ENCODE results near the gene CYP27C1. TPM values are rescaled to one million over a fixed set of nuclear protein-coding genes. Genes with fewer than 3 reads are reported as not detected.

Gene CYP27C1
- total and polyA plus RNA-seq, 2 donors = 0.70 to 7.8 TPM

- Histone ChIP-seq H3K27ac (ENCODE audit: low read depth) (no peak overlapping the region), H3K36me3 (ENCODE audit: insufficient read depth) (no peaks in the 10 kb centered on the region), H3K4me1 (ENCODE audit: insufficient read depth) (no peaks in the 10 kb centered on the region), H3K4me3 (ENCODE audit: low read depth, low read length) (no peak overlapping the region)
- WGBS = 26% methylated on average over 5 of the region's 5 CpGs
- peak; percentile 21 for DNase-seq (ENCODE audit: extremely low spot score)
Measured at GRCh38 chr2:127193967-127194280, 26.2 kb downstream of the CYP27C1 start.

GRCh38 chr2:127193164-127193966 is 26.7 kb downstream of the CYP27C1 start:
- no peak overlapping the region for H3K4me3 ChIP-seq (ENCODE audit: low read depth, low read length)
- no peak overlapping the region for H3K27ac ChIP-seq (ENCODE audit: low read depth)
- no peaks in the 10 kb centered on the region for H3K4me1 ChIP-seq (ENCODE audit: insufficient read depth)
- no peaks in the 10 kb centered on the region for H3K36me3 ChIP-seq (ENCODE audit: insufficient read depth)
- DNase-seq (ENCODE audit: extremely low spot score) = no peak
- WGBS = 59% methylated on average over 26 of the region's 26 CpGs

- Histone ChIP-seq H3K36me3 (ENCODE audit: insufficient read depth) (no peaks in the 10 kb centered on the region), H3K4me1 (ENCODE audit: insufficient read depth) (no peaks in the 10 kb centered on the region), H3K4me3 (ENCODE audit: low read depth, low read length) (no peak overlapping the region), H3K27ac (ENCODE audit: low read depth) (no peak overlapping the region)
- 95% methylated on average over 13 of the region's 13 CpGs for WGBS
- DNase-seq (ENCODE audit: extremely low spot score) = no peak
Measured at GRCh38 chr2:127191331-127192219, 28.5 kb downstream of the CYP27C1 start.

- Histone ChIP-seq H3K4me3 (ENCODE audit: low read depth, low read length) (no peak overlapping the region), H3K27ac (ENCODE audit: low read depth) (no peak overlapping the region), H3K4me1 (ENCODE audit: insufficient read depth) (no peaks in the 10 kb centered on the region), H3K36me3 (ENCODE audit: insufficient read depth) (no peaks in the 10 kb centered on the region)
- no peak for DNase-seq (ENCODE audit: extremely low spot score)
- 90% methylated on average over 8 of the region's 8 CpGs for WGBS
Measured at GRCh38 chr2:127188797-127189196, 31.3 kb downstream of the CYP27C1 start.

- DNase-seq (ENCODE audit: extremely low spot score) = no peak
- Histone ChIP-seq H3K27ac (ENCODE audit: low read depth) (no peak overlapping the region), H3K4me1 (ENCODE audit: insufficient read depth) (no peaks in the 10 kb centered on the region), H3K36me3 (ENCODE audit: insufficient read depth) (no peaks in the 10 kb centered on the region), H3K4me3 (ENCODE audit: low read depth, low read length) (no peak overlapping the region)
- WGBS = 89% methylated on average over 10 of the region's 10 CpGs
Measured at GRCh38 chr2:127187831-127188230, 32.3 kb downstream of the CYP27C1 start.

GRCh38 chr2:127187081-127187775 is 32.9 kb downstream of the CYP27C1 start:
- no peak for DNase-seq (ENCODE audit: extremely low spot score)
- Histone ChIP-seq H3K4me3 (ENCODE audit: low read depth, low read length) (no peak overlapping the region), H3K27ac (ENCODE audit: low read depth) (no peak overlapping the region), H3K4me1 (ENCODE audit: insufficient read depth) (no peaks in the 10 kb centered on the region), H3K36me3 (ENCODE audit: insufficient read depth) (no peaks in the 10 kb centered on the region)
- 89% methylated on average over 17 of the region's 17 CpGs for WGBS

- no peak overlapping the region for H3K27ac ChIP-seq (ENCODE audit: low read depth)
- no peak overlapping the region for H3K4me3 ChIP-seq (ENCODE audit: low read depth, low read length)
- WGBS = 69% methylated on average over 4 of the region's 4 CpGs
- no peaks in the 10 kb centered on the region for H3K4me1 ChIP-seq (ENCODE audit: insufficient read depth)
- no peak for DNase-seq (ENCODE audit: extremely low spot score)
- H3K36me3 ChIP-seq (ENCODE audit: insufficient read depth) = no peaks in the 10 kb centered on the region
Measured at GRCh38 chr2:127185705-127186104, 34.4 kb downstream of the CYP27C1 start.

- WGBS = 80% methylated on average over 9 of the region's 9 CpGs
- Histone ChIP-seq H3K4me1 (ENCODE audit: insufficient read depth) (no peaks in the 10 kb centered on the region), H3K4me3 (ENCODE audit: low read depth, low read length) (no peak overlapping the region)
Measured at GRCh38 chr2:127185093-127185492, 35.0 kb downstream of the CYP27C1 start.

GRCh38 chr2:127183771-127184170 is 36.3 kb downstream of the CYP27C1 start:
- no peak for DNase-seq (ENCODE audit: extremely low spot score)
- H3K36me3 ChIP-seq (ENCODE audit: insufficient read depth) = no peaks in the 10 kb centered on the region
- H3K27ac ChIP-seq (ENCODE audit: low read depth) = no peak overlapping the region
- H3K4me3 ChIP-seq (ENCODE audit: low read depth, low read length) = no peak overlapping the region
- 56% methylated on average over 3 of the region's 3 CpGs for WGBS
- no peaks in the 10 kb centered on the region for H3K4me1 ChIP-seq (ENCODE audit: insufficient read depth)

More at GRCh38 chr2:127185093-127185492, 35.0 kb downstream of the CYP27C1 start:
- no peak overlapping the region for H3K27ac ChIP-seq (ENCODE audit: low read depth)
- no peaks in the 10 kb centered on the region for H3K36me3 ChIP-seq (ENCODE audit: insufficient read depth)
- DNase-seq (ENCODE audit: extremely low spot score) = no peak

GRCh38 chr2:127182626-127183458 is 37.3 kb downstream of the CYP27C1 start:
- Histone ChIP-seq H3K4me1 (ENCODE audit: insufficient read depth) (no peaks in the 10 kb centered on the region), H3K4me3 (ENCODE audit: low read depth, low read length) (no peak overlapping the region), H3K27ac (ENCODE audit: low read depth) (no peak overlapping the region), H3K36me3 (ENCODE audit: insufficient read depth) (no peaks in the 10 kb centered on the region)
- 91% methylated on average over 10 of the region's 10 CpGs for WGBS
- DNase-seq (ENCODE audit: extremely low spot score) = no peak

- no peak for DNase-seq (ENCODE audit: extremely low spot score)
- WGBS = 84% methylated on average over 4 of the region's 4 CpGs
Measured at GRCh38 chr2:127181851-127182250, 38.2 kb downstream of the CYP27C1 start.

GRCh38 chr2:127179766-127180165 is 40.3 kb downstream of the CYP27C1 start:
- no peaks in the 10 kb centered on the region for H3K4me1 ChIP-seq (ENCODE audit: insufficient read depth)
- H3K4me3 ChIP-seq (ENCODE audit: low read depth, low read length) = no peak overlapping the region
- DNase-seq (ENCODE audit: extremely low spot score) = no peak
- H3K27ac ChIP-seq (ENCODE audit: low read depth) = no peak overlapping the region
- WGBS = 67% methylated on average over 3 of the region's 3 CpGs
- no peaks in the 10 kb centered on the region for H3K36me3 ChIP-seq (ENCODE audit: insufficient read depth)

More at GRCh38 chr2:127181851-127182250, 38.2 kb downstream of the CYP27C1 start:
- no peaks in the 10 kb centered on the region for H3K36me3 ChIP-seq (ENCODE audit: insufficient read depth)
- no peak overlapping the region for H3K4me3 ChIP-seq (ENCODE audit: low read depth, low read length)
- H3K4me1 ChIP-seq (ENCODE audit: insufficient read depth) = no peaks in the 10 kb centered on the region
- no peak overlapping the region for H3K27ac ChIP-seq (ENCODE audit: low read depth)
